ENCODE results near the gene CFAP61.

The CFAP61 gene

DNA sequence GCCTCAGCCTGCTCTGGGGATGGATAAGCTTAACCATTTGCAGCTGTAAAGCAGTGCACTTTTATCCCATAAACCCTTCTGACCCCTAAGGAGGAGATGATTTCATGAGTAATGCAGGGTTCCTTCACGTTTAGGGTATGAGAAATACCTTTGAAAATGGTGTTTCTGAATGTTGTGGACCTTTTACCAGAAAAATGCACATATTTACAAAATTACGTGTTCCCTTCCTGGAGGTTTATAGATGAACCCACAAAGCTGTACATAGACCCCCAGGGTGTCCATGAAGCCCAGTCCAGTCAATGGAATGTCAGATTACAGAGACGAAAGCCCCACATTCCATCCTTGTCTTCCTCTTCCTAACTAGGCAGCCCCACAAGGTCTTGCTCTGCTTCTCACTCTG lies 237.0 kb downstream of the CFAP61 start:
- in situ Hi-C loops (cut with HindIII; ENCODE audit: low sequenced_read_pairs) = no loop called here
- H3K4me3 ChIP-seq (ENCODE audit: low read depth, low read length) = no peak overlapping the region
- TF ChIP-seq, protein P1, sequence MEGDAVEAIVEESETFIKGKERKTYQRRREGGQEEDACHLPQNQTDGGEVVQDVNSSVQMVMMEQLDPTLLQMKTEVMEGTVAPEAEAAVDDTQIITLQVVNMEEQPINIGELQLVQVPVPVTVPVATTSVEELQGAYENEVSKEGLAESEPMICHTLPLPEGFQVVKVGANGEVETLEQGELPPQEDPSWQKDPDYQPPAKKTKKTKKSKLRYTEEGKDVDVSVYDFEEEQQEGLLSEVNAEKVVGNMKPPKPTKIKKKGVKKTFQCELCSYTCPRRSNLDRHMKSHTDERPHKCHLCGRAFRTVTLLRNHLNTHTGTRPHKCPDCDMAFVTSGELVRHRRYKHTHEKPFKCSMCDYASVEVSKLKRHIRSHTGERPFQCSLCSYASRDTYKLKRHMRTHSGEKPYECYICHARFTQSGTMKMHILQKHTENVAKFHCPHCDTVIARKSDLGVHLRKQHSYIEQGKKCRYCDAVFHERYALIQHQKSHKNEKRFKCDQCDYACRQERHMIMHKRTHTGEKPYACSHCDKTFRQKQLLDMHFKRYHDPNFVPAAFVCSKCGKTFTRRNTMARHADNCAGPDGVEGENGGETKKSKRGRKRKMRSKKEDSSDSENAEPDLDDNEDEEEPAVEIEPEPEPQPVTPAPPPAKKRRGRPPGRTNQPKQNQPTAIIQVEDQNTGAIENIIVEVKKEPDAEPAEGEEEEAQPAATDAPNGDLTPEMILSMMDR (IDR thresholded peaks at IDR 0.05; ENCODE audit: low read depth, low read length) = no peak
- DNase-seq (ENCODE audit: low read depth, low spot score) = no peak

DNA sequence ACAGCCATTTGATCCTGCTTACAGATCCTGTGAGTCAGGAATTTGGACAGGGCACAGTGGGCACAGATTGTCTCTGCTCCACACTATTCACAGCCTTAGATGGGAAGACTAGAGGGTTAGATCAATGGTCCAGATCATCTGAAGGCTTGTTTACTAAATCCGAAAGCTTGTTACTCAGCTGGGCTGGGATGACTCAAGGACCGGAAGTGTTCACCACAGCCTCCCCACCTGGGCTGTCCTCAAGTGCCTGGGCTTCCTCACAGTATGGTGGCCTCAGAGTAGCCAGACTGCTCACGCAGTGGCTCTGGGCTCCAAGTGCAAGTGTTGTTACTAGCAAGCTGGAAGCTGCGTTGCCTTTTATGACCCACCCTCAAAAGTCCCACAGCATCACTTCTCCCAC lies 240.1 kb downstream of the CFAP61 start:
- TF ChIP-seq, protein P1 (IDR thresholded peaks at IDR 0.05; ENCODE audit: low read depth, low read length) = no peak
- in situ Hi-C loops (cut with HindIII; ENCODE audit: low sequenced_read_pairs) = no loop called here
- no peak overlapping the region for H3K4me3 ChIP-seq (ENCODE audit: low read depth, low read length)
- DNase-seq (ENCODE audit: low read depth, low spot score) = no peak

DNA sequence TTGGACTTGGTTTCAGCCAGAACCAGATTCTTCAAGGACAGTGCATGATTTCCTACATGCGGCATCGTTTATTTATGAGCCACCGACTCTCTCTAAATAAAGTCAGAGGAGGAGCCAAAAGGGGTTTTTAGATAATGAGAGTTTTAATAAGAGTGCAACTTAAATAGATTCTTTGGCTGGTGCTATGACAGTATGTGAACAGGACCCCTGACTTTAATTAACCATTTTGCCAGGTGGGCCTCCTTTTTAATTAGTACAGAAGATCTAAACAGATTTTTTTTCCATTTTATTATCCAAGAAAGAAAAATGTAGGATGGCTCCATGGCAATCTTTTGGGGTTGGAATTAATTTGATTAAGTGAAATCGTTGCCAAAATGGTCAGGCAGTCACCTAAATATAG lies 240.8 kb downstream of the CFAP61 start:
- no peak for DNase-seq (ENCODE audit: low read depth, low spot score)
- no peak overlapping the region for H3K4me3 ChIP-seq (ENCODE audit: low read depth, low read length)
- in situ Hi-C loops (cut with HindIII; ENCODE audit: low sequenced_read_pairs) = no loop called here
- TF ChIP-seq, protein P1 (IDR thresholded peaks at IDR 0.05; ENCODE audit: low read depth, low read length) = no peak

DNA sequence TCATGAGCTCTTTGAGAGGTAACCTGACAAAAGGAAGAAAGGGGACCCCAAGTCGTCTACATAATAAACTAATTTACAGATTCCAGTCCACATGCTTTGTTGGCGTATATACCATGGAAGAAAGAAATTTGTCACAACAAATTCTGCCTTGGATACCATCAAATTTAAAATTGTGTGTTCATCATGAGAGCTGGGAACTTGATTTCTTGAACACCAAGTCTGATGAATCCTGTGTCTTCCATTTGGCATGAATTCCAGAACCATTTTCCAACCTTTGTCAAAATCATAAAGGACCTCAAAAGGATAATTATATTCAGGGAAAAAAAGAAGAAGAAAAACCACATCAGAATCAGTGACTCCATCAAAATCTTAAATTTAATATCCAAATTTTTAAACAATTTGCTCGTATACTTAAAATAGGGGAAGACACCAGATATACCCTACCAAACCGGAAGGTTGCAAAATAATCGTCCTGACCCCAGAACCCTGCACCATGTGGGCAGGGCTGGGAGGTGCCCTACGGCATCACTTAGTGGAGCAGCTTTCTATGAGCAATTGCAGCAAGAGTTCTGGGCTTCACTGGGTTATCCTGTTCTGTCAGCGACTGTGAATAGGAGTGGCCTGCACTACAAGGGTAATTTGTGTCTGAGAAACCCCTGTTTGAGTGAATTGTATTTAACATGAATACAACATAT lies 241.5 kb downstream of the CFAP61 start:
- TF ChIP-seq, protein P1 (IDR thresholded peaks at IDR 0.05; ENCODE audit: low read depth, low read length) = no peak
- in situ Hi-C loops (cut with HindIII; ENCODE audit: low sequenced_read_pairs) = no loop called here
- DNase-seq (ENCODE audit: low read depth, low spot score) = no peak
- H3K4me3 ChIP-seq (ENCODE audit: low read depth, low read length) = no peak overlapping the region

DNA sequence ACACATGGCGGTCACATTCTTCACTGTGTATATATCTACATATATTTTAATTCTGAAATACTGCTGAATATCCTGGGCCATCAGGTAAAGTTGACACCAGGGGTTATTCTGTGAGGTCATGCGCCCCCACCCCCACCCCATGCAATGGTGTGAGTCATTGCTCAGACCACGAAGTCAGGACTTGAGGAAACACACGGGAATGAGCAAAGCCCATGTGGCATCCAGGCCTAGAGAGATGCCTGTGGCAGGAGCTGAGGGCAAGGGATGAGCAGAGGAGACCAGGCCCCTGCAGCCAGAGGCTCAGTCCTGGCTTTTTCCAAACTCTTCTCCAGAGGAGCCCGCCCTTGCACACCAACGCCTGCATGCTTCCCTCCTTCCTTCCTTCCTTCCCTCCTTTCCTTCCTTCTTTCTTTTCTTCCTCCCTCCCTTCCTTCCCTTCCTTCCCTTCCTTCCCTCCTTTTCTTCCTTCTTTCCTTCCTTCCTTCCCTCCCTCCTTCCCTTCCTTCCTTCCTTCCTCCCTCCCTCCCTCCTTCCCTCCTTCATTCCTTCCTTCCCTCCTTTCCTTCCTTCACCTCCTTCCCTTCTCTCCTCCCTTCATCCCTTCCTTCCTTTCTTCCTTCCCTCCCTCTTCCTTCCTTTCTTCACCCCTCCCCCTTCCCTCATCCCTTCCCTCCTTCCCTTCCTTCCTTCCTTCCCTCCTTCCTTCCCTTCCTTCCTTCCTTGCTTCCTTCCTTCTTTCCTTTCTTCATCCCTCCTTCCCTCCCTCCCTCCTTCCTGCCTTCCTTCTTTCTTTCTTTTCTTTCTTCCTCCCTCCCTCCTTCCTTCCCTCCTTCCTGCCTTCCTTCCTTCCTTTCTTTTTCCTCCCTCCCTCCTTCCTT lies 243.5 kb downstream of the CFAP61 start:
- DNase-seq (ENCODE audit: low read depth, low spot score) = no peak
- TF ChIP-seq, protein P1 (IDR thresholded peaks at IDR 0.05; ENCODE audit: low read depth, low read length) = no peak
- in situ Hi-C loops (cut with HindIII; ENCODE audit: low sequenced_read_pairs) = no loop called here

DNA sequence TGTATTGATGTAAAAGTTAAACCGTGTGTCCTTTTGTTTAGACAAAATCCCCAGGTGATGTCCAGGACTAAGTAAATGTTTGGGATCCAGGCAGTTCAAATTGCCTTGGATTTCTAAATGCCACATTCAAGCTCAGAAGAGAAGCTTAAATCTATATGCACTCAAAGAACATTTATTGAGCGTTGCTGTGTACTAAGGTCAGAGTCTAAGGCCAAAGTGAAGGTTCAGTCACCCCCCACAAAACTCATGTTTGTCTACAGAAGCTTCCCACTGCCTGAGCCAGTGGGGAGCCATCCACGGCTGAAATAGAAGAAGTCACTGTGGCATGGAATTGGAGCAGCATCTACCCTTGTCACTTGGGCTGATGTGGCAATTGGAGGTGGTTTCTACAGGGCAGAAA lies 244.8 kb downstream of the CFAP61 start:
- TF ChIP-seq, protein P1 (IDR thresholded peaks at IDR 0.05; ENCODE audit: low read depth, low read length) = no peak
- H3K4me3 ChIP-seq (ENCODE audit: low read depth, low read length) = no peak overlapping the region
- DNase-seq (ENCODE audit: low read depth, low spot score) = no peak
- in situ Hi-C loops (cut with HindIII; ENCODE audit: low sequenced_read_pairs) = no loop called here

More for the DNA sequence above, 243.5 kb downstream of the CFAP61 start:
- H3K4me3 ChIP-seq (ENCODE audit: low read depth, low read length) = no peak overlapping the region

Data from astrocyte of the spinal cord (primary cell).